KMS-11 (cell line): ENCODE measurements around the gene PAFAH1B2.

Source experiments
- H2AFZ ChIP-seq: fragments of 200-600 bp; sonication (generic); 2 replicates; pipeline ENCODE4 v1.6.1; 2016; ENCODE audit warnings: antibody characterized with exemption, mixed run types, low read depth
- H3K27ac ChIP-seq: fragments of 200-600 bp; sonication (generic); 2 replicates; pipeline ENCODE4 v1.6.1; 2016; ENCODE audit warnings: mild to moderate bottlenecking, mixed run types
- H3K27me3 ChIP-seq: fragments of 200-600 bp; sonication (generic); 2 replicates; pipeline ENCODE4 v1.6.1; 2017; ENCODE audit warnings: mild to moderate bottlenecking, low read depth, mixed run types, moderate library complexity; ENCODE audit not compliant: insufficient read depth
- H3K36me3 ChIP-seq: fragments of 200-600 bp; sonication (generic); 2 replicates; pipeline ENCODE4 v1.6.1; 2017; ENCODE audit warnings: mild to moderate bottlenecking, mixed run types; ENCODE audit not compliant: insufficient read depth
- H3K4me1 ChIP-seq: fragments of 200-600 bp; sonication (generic); 2 replicates; pipeline ENCODE4 v1.6.1; 2016; ENCODE audit warnings: mild to moderate bottlenecking, low read depth, mixed run types; ENCODE audit not compliant: poor library complexity, severe bottlenecking
- H3K4me2 ChIP-seq: fragments of 200-600 bp; sonication (generic); 2 replicates; pipeline ENCODE4 v1.7.0; 2016; ENCODE audit warnings: mild to moderate bottlenecking, mixed run types
- H3K4me3 ChIP-seq: fragments of 200-600 bp; sonication (generic); IDR thresholded peaks from 2 replicates; pipeline ENCODE4 v1.6.1; 2017; ENCODE audit warnings: low read depth, low read length, mixed read lengths; ENCODE audit not compliant: insufficient read depth
- H3K79me2 ChIP-seq: fragments of 200-600 bp; sonication (generic); 2 replicates; pipeline ENCODE4 v1.6.1; 2016; ENCODE audit warnings: low read depth, mixed run types; ENCODE audit not compliant: insufficient read depth
- H3K9ac ChIP-seq: fragments of 200-600 bp; sonication (generic); 2 replicates; pipeline ENCODE4 v1.6.1; 2016; ENCODE audit warnings: mild to moderate bottlenecking, mixed run types
- H4K20me1 ChIP-seq: fragments of 200-600 bp; sonication (generic); 2 replicates; pipeline ENCODE4 v1.6.1; 2016; ENCODE audit warnings: mild to moderate bottlenecking, mixed run types; ENCODE audit not compliant: insufficient read depth
- CTCF ChIP-seq: fragments of 200-600 bp; sonication (generic); conservative IDR thresholded peaks from 2 replicates; pipeline ENCODE4 v1.6.1; 2017; ENCODE audit warnings: low read depth, mild to moderate bottlenecking, antibody characterized with exemption, low read length, moderate library complexity, mixed read lengths

PAFAH1B2 gene

GRCh38 chr11:117218133-117218915, 74.2 kb downstream of the PAFAH1B2 start:
- H3K79me2 ChIP-seq: no peaks in the 10 kb centered on the region
- no peak overlapping the region for H3K9ac ChIP-seq
- no peak overlapping the region for H3K4me3 ChIP-seq
- no peak for TF ChIP-seq CTCF
- H3K4me1 ChIP-seq: no peaks in the 10 kb centered on the region
- H2AFZ ChIP-seq: no peak overlapping the region
- no peaks in the 10 kb centered on the region for H4K20me1 ChIP-seq
- H3K4me2 ChIP-seq: no peak overlapping the region
- H3K36me3 ChIP-seq: no peaks in the 10 kb centered on the region
- no peaks in the 10 kb centered on the region for H3K27me3 ChIP-seq
- no peak overlapping the region for H3K27ac ChIP-seq

GRCh38 chr11:117219001-117219400, 74.9 kb downstream of the PAFAH1B2 start:
- H3K79me2 ChIP-seq: no peaks in the 10 kb centered on the region
- no peak overlapping the region for H3K4me2 ChIP-seq
- no peak for TF ChIP-seq CTCF
- no peak overlapping the region for H2AFZ ChIP-seq
- H3K9ac ChIP-seq: no peak overlapping the region
- H3K4me3 ChIP-seq: no peak overlapping the region
- H4K20me1 ChIP-seq: no peaks in the 10 kb centered on the region
- no peak overlapping the region for H3K27ac ChIP-seq
- H3K4me1 ChIP-seq: no peaks in the 10 kb centered on the region
- no peaks in the 10 kb centered on the region for H3K27me3 ChIP-seq
- no peaks in the 10 kb centered on the region for H3K36me3 ChIP-seq

- H4K20me1 ChIP-seq: no peaks in the 10 kb centered on the region
- no peaks in the 10 kb centered on the region for H3K79me2 ChIP-seq
- no peaks in the 10 kb centered on the region for H3K27me3 ChIP-seq
- H3K36me3 ChIP-seq: no peaks in the 10 kb centered on the region
- no peaks in the 10 kb centered on the region for H3K4me1 ChIP-seq
- H3K4me3 ChIP-seq: no peak overlapping the region
- H2AFZ ChIP-seq: no peak overlapping the region
- no peak overlapping the region for H3K4me2 ChIP-seq
- no peak for TF ChIP-seq CTCF
- H3K27ac ChIP-seq: no peak overlapping the region
- no peak overlapping the region for H3K9ac ChIP-seq
These were observed 75.4 kb downstream of the PAFAH1B2 start for GRCh38 chr11:117219455-117219854.

GRCh38 chr11:117219995-117220394, 75.9 kb downstream of the PAFAH1B2 start:
- H3K9ac ChIP-seq: no peak overlapping the region

More at GRCh38 chr11:117219995-117220394, 75.9 kb downstream of the PAFAH1B2 start:
- TF ChIP-seq CTCF: no peak
- H3K4me2 ChIP-seq: no peak overlapping the region
- no peaks in the 10 kb centered on the region for H4K20me1 ChIP-seq
- no peaks in the 10 kb centered on the region for H3K79me2 ChIP-seq
- no peak overlapping the region for H3K4me3 ChIP-seq
- no peaks in the 10 kb centered on the region for H3K36me3 ChIP-seq
- H3K27ac ChIP-seq: no peak overlapping the region
- no peaks in the 10 kb centered on the region for H3K4me1 ChIP-seq
- H2AFZ ChIP-seq: no peak overlapping the region
- H3K27me3 ChIP-seq: no peaks in the 10 kb centered on the region
